ENCODE results near the gene PLEKHA8.

Gene PLEKHA8

GRCh38 chr7:30076411-30076810, 48.2 kb downstream of the PLEKHA8 start:
- Histone ChIP-seq H3K9me3 (ENCODE audit: control insufficient read depth, low read length) (no peaks in the 10 kb centered on the region), H3K36me3 (ENCODE audit: control insufficient read depth, insufficient read depth, low read length) (peaks cover 9% of the 10 kb centered on the region), H3K4me3 (ENCODE audit: insufficient read depth, low read depth, low read length, poor library complexity, severe bottlenecking) (no peak overlapping the region), H3K27ac (ENCODE audit: insufficient read depth, low read length, poor library complexity, severe bottlenecking) (no peak overlapping the region), H3K27me3 (replicated peaks; ENCODE audit: control insufficient read depth, insufficient read depth, low read length, poor library complexity, severe bottlenecking) (no peaks in the 10 kb centered on the region), H3K4me1 (ENCODE audit: control insufficient read depth, insufficient read depth, low read length, poor library complexity, severe bottlenecking) (no peaks in the 10 kb centered on the region)
- no peak for DNase-seq

GRCh38 chr7:30078280-30078679, 50.1 kb downstream of the PLEKHA8 start:
- H3K4me3 ChIP-seq (ENCODE audit: insufficient read depth, low read depth, low read length, poor library complexity, severe bottlenecking) = no peak overlapping the region
- DNase-seq = no peak
- H3K4me1 ChIP-seq (ENCODE audit: control insufficient read depth, insufficient read depth, low read length, poor library complexity, severe bottlenecking) = no peaks in the 10 kb centered on the region
- no peaks in the 10 kb centered on the region for H3K9me3 ChIP-seq (ENCODE audit: control insufficient read depth, low read length)
- H3K27me3 ChIP-seq (replicated peaks; ENCODE audit: control insufficient read depth, insufficient read depth, low read length, poor library complexity, severe bottlenecking) = no peaks in the 10 kb centered on the region
- H3K27ac ChIP-seq (ENCODE audit: insufficient read depth, low read length, poor library complexity, severe bottlenecking) = no peak overlapping the region
- H3K36me3 ChIP-seq (ENCODE audit: control insufficient read depth, insufficient read depth, low read length) = peaks cover 9% of the 10 kb centered on the region

- peaks cover 9% of the 10 kb centered on the region for H3K36me3 ChIP-seq (ENCODE audit: control insufficient read depth, insufficient read depth, low read length)
- H3K9me3 ChIP-seq (ENCODE audit: control insufficient read depth, low read length) = no peaks in the 10 kb centered on the region
- H3K27me3 ChIP-seq (replicated peaks; ENCODE audit: control insufficient read depth, insufficient read depth, low read length, poor library complexity, severe bottlenecking) = no peaks in the 10 kb centered on the region
- DNase-seq = no peak
- no peaks in the 10 kb centered on the region for H3K4me1 ChIP-seq (ENCODE audit: control insufficient read depth, insufficient read depth, low read length, poor library complexity, severe bottlenecking)
- H3K4me3 ChIP-seq (ENCODE audit: insufficient read depth, low read depth, low read length, poor library complexity, severe bottlenecking) = no peak overlapping the region
- H3K27ac ChIP-seq (ENCODE audit: insufficient read depth, low read length, poor library complexity, severe bottlenecking) = no peak overlapping the region
These were observed 51.7 kb downstream of the PLEKHA8 start for GRCh38 chr7:30079880-30080279.

- no peak for DNase-seq
- Histone ChIP-seq H3K27ac (ENCODE audit: insufficient read depth, low read length, poor library complexity, severe bottlenecking) (no peak overlapping the region), H3K36me3 (ENCODE audit: control insufficient read depth, insufficient read depth, low read length) (peaks cover 9% of the 10 kb centered on the region), H3K9me3 (ENCODE audit: control insufficient read depth, low read length) (no peaks in the 10 kb centered on the region), H3K4me1 (ENCODE audit: control insufficient read depth, insufficient read depth, low read length, poor library complexity, severe bottlenecking) (no peaks in the 10 kb centered on the region), H3K4me3 (ENCODE audit: insufficient read depth, low read depth, low read length, poor library complexity, severe bottlenecking) (no peak overlapping the region), H3K27me3 (replicated peaks; ENCODE audit: control insufficient read depth, insufficient read depth, low read length, poor library complexity, severe bottlenecking) (no peaks in the 10 kb centered on the region)
These were observed 52.6 kb downstream of the PLEKHA8 start for GRCh38 chr7:30080818-30081217.

GRCh38 chr7:30082686-30083085, 54.5 kb downstream of the PLEKHA8 start:
- no peaks in the 10 kb centered on the region for H3K27me3 ChIP-seq (replicated peaks; ENCODE audit: control insufficient read depth, insufficient read depth, low read length, poor library complexity, severe bottlenecking)
- no peaks in the 10 kb centered on the region for H3K4me1 ChIP-seq (ENCODE audit: control insufficient read depth, insufficient read depth, low read length, poor library complexity, severe bottlenecking)
- H3K36me3 ChIP-seq (ENCODE audit: control insufficient read depth, insufficient read depth, low read length) = peaks cover 9% of the 10 kb centered on the region
- H3K4me3 ChIP-seq (ENCODE audit: insufficient read depth, low read depth, low read length, poor library complexity, severe bottlenecking) = no peak overlapping the region
- DNase-seq = no peak
- no peak overlapping the region for H3K27ac ChIP-seq (ENCODE audit: insufficient read depth, low read length, poor library complexity, severe bottlenecking)
- H3K9me3 ChIP-seq (ENCODE audit: control insufficient read depth, low read length) = no peaks in the 10 kb centered on the region

GRCh38 chr7:30083334-30083733, 55.1 kb downstream of the PLEKHA8 start:
- no peak overlapping the region for H3K27ac ChIP-seq (ENCODE audit: insufficient read depth, low read length, poor library complexity, severe bottlenecking)
- H3K9me3 ChIP-seq (ENCODE audit: control insufficient read depth, low read length) = no peaks in the 10 kb centered on the region
- H3K4me1 ChIP-seq (ENCODE audit: control insufficient read depth, insufficient read depth, low read length, poor library complexity, severe bottlenecking) = no peaks in the 10 kb centered on the region
- H3K27me3 ChIP-seq (replicated peaks; ENCODE audit: control insufficient read depth, insufficient read depth, low read length, poor library complexity, severe bottlenecking) = no peaks in the 10 kb centered on the region
- peaks cover 9% of the 10 kb centered on the region for H3K36me3 ChIP-seq (ENCODE audit: control insufficient read depth, insufficient read depth, low read length)
- DNase-seq = no peak
- H3K4me3 ChIP-seq (ENCODE audit: insufficient read depth, low read depth, low read length, poor library complexity, severe bottlenecking) = no peak overlapping the region

GRCh38 chr7:30084212-30084611, 56.0 kb downstream of the PLEKHA8 start:
- DNase-seq = no peak

GRCh38 chr7:30086529-30086928, 58.3 kb downstream of the PLEKHA8 start:
- Histone ChIP-seq H3K27me3 (replicated peaks; ENCODE audit: control insufficient read depth, insufficient read depth, low read length, poor library complexity, severe bottlenecking) (no peaks in the 10 kb centered on the region), H3K9me3 (ENCODE audit: control insufficient read depth, low read length) (no peaks in the 10 kb centered on the region), H3K4me3 (ENCODE audit: insufficient read depth, low read depth, low read length, poor library complexity, severe bottlenecking) (no peak overlapping the region), H3K36me3 (ENCODE audit: control insufficient read depth, insufficient read depth, low read length) (no peaks in the 10 kb centered on the region), H3K27ac (ENCODE audit: insufficient read depth, low read length, poor library complexity, severe bottlenecking) (no peak overlapping the region), H3K4me1 (ENCODE audit: control insufficient read depth, insufficient read depth, low read length, poor library complexity, severe bottlenecking) (no peaks in the 10 kb centered on the region)
- DNase-seq = no peak

More at GRCh38 chr7:30084212-30084611, 56.0 kb downstream of the PLEKHA8 start:
- H3K27me3 ChIP-seq (replicated peaks; ENCODE audit: control insufficient read depth, insufficient read depth, low read length, poor library complexity, severe bottlenecking) = no peaks in the 10 kb centered on the region
- H3K4me1 ChIP-seq (ENCODE audit: control insufficient read depth, insufficient read depth, low read length, poor library complexity, severe bottlenecking) = no peaks in the 10 kb centered on the region
- no peak overlapping the region for H3K27ac ChIP-seq (ENCODE audit: insufficient read depth, low read length, poor library complexity, severe bottlenecking)
- no peak overlapping the region for H3K4me3 ChIP-seq (ENCODE audit: insufficient read depth, low read depth, low read length, poor library complexity, severe bottlenecking)
- H3K9me3 ChIP-seq (ENCODE audit: control insufficient read depth, low read length) = no peaks in the 10 kb centered on the region
- H3K36me3 ChIP-seq (ENCODE audit: control insufficient read depth, insufficient read depth, low read length) = peaks cover 7% of the 10 kb centered on the region

GRCh38 chr7:30087371-30087770, 59.2 kb downstream of the PLEKHA8 start:
- DNase-seq = no peak
- Histone ChIP-seq H3K4me3 (ENCODE audit: insufficient read depth, low read depth, low read length, poor library complexity, severe bottlenecking) (no peak overlapping the region), H3K36me3 (ENCODE audit: control insufficient read depth, insufficient read depth, low read length) (no peaks in the 10 kb centered on the region), H3K4me1 (ENCODE audit: control insufficient read depth, insufficient read depth, low read length, poor library complexity, severe bottlenecking) (no peaks in the 10 kb centered on the region), H3K27ac (ENCODE audit: insufficient read depth, low read length, poor library complexity, severe bottlenecking) (no peak overlapping the region), H3K9me3 (ENCODE audit: control insufficient read depth, low read length) (no peaks in the 10 kb centered on the region), H3K27me3 (replicated peaks; ENCODE audit: control insufficient read depth, insufficient read depth, low read length, poor library complexity, severe bottlenecking) (no peaks in the 10 kb centered on the region)

- Histone ChIP-seq H3K27me3 (replicated peaks; ENCODE audit: control insufficient read depth, insufficient read depth, low read length, poor library complexity, severe bottlenecking) (no peaks in the 10 kb centered on the region), H3K4me3 (ENCODE audit: insufficient read depth, low read depth, low read length, poor library complexity, severe bottlenecking) (no peak overlapping the region), H3K36me3 (ENCODE audit: control insufficient read depth, insufficient read depth, low read length) (no peaks in the 10 kb centered on the region), H3K27ac (ENCODE audit: insufficient read depth, low read length, poor library complexity, severe bottlenecking) (no peak overlapping the region), H3K9me3 (ENCODE audit: control insufficient read depth, low read length) (no peaks in the 10 kb centered on the region), H3K4me1 (ENCODE audit: control insufficient read depth, insufficient read depth, low read length, poor library complexity, severe bottlenecking) (no peaks in the 10 kb centered on the region)
- DNase-seq = no peak
These were observed 60.1 kb downstream of the PLEKHA8 start for GRCh38 chr7:30088362-30088761.

- Histone ChIP-seq H3K36me3 (ENCODE audit: control insufficient read depth, insufficient read depth, low read length) (no peaks in the 10 kb centered on the region), H3K27ac (ENCODE audit: insufficient read depth, low read length, poor library complexity, severe bottlenecking) (no peak overlapping the region), H3K4me1 (ENCODE audit: control insufficient read depth, insufficient read depth, low read length, poor library complexity, severe bottlenecking) (no peaks in the 10 kb centered on the region), H3K9me3 (ENCODE audit: control insufficient read depth, low read length) (no peaks in the 10 kb centered on the region), H3K27me3 (replicated peaks; ENCODE audit: control insufficient read depth, insufficient read depth, low read length, poor library complexity, severe bottlenecking) (no peaks in the 10 kb centered on the region), H3K4me3 (ENCODE audit: insufficient read depth, low read depth, low read length, poor library complexity, severe bottlenecking) (no peak overlapping the region)
- DNase-seq = no peak
These were observed 61.9 kb downstream of the PLEKHA8 start for GRCh38 chr7:30090111-30090510.
